ENCODE measurements around the gene DNMT3B. TPM values are rescaled to one million over a fixed set of nuclear protein-coding genes. Genes with fewer than 3 reads are reported as not detected.

The DNMT3B gene
- total RNA-seq, 3 donors from 2014 or later: 0.96 to 2.0 (median 1.8) TPM

GRCh38 chr20:32780278-32780677 lies 18.1 kb downstream of the DNMT3B start:
- H3K9me3 ChIP-seq: no peaks in the 10 kb centered on the region
- intact Hi-C loops (cut with DNase I; ENCODE audit: low total_unique reads): loop anchor here (5.0 kb wide), 1 partner anchor 1187 kb away; no protein-coding TSS in a partner anchor
- DNase-seq (ENCODE audit: low spot score in 2 of 2): no peak
- H3K27ac ChIP-seq: no peak overlapping the region
- H3K36me3 ChIP-seq: no peaks in the 10 kb centered on the region
- TF ChIP-seq POLR2A (IDR thresholded peaks at IDR 0.05) (no peak), POLR2AphosphoS5 (IDR thresholded peaks at IDR 0.05) (no peak), CTCF (IDR thresholded peaks at IDR 0.05) (no peak)
- H3K4me3 ChIP-seq: no peak overlapping the region
- H3K27me3 ChIP-seq: no peaks in the 10 kb centered on the region
- peaks cover 0 to 4% of the 10 kb centered on the region in 2 donors for H3K4me1 ChIP-seq

DNA sequence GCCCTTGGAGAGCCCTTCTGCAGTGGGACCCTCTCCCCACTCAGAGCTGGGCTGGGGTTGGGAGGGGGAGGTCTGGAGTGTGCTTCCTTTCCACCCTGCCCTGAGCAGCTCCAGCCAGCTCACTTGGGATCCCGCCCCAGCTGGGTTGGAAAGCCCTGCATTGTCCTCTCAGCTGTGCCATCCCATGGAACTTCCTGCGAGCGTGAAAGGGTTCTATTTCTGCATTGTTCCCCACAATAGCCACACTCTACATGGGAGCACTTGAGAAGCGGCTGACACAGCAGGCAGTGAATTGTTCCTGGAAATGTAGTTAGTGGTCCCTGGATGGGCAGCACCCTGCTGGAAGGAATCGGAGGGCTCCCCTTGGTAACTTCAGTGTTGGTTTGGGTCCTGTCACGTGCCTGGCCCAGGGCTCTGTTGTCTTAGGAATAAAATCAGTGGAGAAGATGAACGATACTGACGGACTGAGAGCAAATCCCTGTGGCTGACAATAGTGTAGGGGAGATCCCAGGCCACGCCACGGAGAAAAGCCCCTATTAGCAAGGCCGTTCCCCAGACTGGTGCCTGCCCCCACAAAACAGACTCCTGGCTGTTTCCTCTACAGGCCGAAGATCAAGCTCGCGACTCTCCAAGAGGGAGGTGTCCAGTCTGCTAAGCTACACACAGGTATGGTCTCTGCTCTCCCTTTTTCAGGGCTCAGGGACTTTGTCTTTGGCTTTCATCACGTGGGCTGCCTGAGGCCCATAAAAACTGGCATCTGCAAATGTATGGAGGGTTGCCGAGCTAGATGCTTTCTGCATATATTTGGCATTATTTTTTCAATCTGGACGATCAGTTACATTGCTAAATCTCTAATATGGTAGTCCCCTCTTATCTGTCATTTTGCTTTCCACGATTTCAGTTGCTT lies 18.8 kb downstream of the DNMT3B start:
- intact Hi-C loops (cut with DNase I; ENCODE audit: low total_unique reads): loop anchor here (5.0 kb wide), 1 partner anchor 1186 kb away; no protein-coding TSS in a partner anchor

DNA sequence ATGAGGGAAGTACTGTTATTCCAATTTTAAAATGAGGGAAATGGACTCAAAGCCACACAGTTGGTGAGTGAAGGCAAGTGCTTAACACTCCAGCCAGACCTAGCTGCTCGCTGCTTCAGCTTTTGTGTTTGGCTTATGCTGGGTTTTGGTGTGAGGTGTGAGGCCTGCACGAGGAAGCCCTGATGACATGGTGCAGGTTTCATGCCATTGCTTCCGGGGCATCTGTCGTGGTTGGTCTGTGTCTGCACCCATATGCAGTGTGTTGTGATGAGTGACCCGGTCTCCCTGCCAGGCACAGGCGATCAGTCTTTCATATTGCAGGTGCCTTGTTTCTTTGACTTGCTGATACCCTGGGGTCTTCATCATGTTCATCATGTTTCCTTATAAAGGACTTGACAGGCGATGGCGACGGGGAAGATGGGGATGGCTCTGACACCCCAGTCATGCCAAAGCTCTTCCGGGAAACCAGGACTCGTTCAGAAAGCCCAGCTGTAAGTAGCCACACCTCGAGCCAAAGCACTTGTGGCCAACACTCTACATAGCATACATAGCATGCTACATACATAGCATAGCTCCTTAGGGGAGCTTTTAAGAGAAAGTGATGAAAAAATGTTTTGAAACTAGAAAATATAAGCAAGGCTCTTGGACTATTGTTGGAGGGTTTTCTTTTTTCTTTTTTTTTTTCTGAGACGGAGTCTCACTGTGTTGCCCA lies 22.3 kb downstream of the DNMT3B start:
- Histone ChIP-seq H3K9me3 (no peaks in the 10 kb centered on the region), H3K4me1 (no peaks in the 10 kb centered on the region), H3K36me3 (no peaks in the 10 kb centered on the region), H3K27ac (no peak overlapping the region), H3K4me3 (no peak overlapping the region), H3K27me3 (no peaks in the 10 kb centered on the region)
- DNase-seq (ENCODE audit: low spot score in 2 of 2): no peak
- intact Hi-C loops (cut with DNase I; ENCODE audit: low total_unique reads): loop anchor here (5.0 kb wide), 1 partner anchor 1183 kb away; no protein-coding TSS in a partner anchor
- TF ChIP-seq POLR2AphosphoS5 (IDR thresholded peaks at IDR 0.05) (no peak), POLR2A (IDR thresholded peaks at IDR 0.05) (no peak), CTCF (IDR thresholded peaks at IDR 0.05) (no peak)

More for the DNA sequence above, 18.8 kb downstream of the DNMT3B start:
- peaks cover 0 to 4% of the 10 kb centered on the region in 2 donors for H3K4me1 ChIP-seq
- no peak overlapping the region for H3K27ac ChIP-seq
- no peaks in the 10 kb centered on the region for H3K27me3 ChIP-seq
- no peaks in the 10 kb centered on the region for H3K36me3 ChIP-seq
- H3K9me3 ChIP-seq: no peaks in the 10 kb centered on the region
- TF ChIP-seq POLR2A (IDR thresholded peaks at IDR 0.05) (no peak), POLR2AphosphoS5 (IDR thresholded peaks at IDR 0.05) (no peak), CTCF (IDR thresholded peaks at IDR 0.05) (no peak)
- H3K4me3 ChIP-seq: no peak overlapping the region
- no peak for DNase-seq (ENCODE audit: low spot score in 2 of 2)

GRCh38 chr20:32786059-32786760 lies 24.0 kb downstream of the DNMT3B start:
- Histone ChIP-seq H3K27ac (no peak overlapping the region), H3K27me3 (no peaks in the 10 kb centered on the region), H3K4me1 (no peaks in the 10 kb centered on the region), H3K36me3 (no peaks in the 10 kb centered on the region), H3K4me3 (no peak overlapping the region), H3K9me3 (no peaks in the 10 kb centered on the region)
- DNase-seq (ENCODE audit: low spot score in 2 of 2): no peak
- TF ChIP-seq POLR2AphosphoS5 (IDR thresholded peaks at IDR 0.05) (no peak), POLR2A (IDR thresholded peaks at IDR 0.05) (no peak), CTCF (IDR thresholded peaks at IDR 0.05) (no peak)
- intact Hi-C loops (cut with DNase I; ENCODE audit: low total_unique reads): no loop called here
